ENCODE results near the gene MICAL3.

DNA sequence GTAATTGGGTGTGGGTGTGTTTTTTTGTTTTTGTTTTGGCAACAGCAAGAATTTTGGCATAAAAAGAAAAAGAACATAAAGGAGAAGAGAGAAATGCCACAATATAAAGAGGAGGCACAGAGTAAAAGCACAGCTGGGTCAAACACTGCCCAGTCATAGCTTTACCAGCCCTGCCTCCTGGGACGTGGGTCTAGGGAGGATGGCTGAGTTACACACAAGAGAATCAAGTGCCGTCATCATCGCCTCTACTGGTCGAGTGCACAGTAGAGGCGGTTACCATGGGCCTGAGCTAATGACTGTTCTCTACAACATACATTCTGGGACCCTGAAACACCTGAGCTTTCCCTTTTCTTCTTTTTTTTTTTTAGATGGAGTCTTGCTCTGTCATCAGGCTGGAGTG lies 162.5 kb downstream of the MICAL3 start:
- TF ChIP-seq, protein P1, sequence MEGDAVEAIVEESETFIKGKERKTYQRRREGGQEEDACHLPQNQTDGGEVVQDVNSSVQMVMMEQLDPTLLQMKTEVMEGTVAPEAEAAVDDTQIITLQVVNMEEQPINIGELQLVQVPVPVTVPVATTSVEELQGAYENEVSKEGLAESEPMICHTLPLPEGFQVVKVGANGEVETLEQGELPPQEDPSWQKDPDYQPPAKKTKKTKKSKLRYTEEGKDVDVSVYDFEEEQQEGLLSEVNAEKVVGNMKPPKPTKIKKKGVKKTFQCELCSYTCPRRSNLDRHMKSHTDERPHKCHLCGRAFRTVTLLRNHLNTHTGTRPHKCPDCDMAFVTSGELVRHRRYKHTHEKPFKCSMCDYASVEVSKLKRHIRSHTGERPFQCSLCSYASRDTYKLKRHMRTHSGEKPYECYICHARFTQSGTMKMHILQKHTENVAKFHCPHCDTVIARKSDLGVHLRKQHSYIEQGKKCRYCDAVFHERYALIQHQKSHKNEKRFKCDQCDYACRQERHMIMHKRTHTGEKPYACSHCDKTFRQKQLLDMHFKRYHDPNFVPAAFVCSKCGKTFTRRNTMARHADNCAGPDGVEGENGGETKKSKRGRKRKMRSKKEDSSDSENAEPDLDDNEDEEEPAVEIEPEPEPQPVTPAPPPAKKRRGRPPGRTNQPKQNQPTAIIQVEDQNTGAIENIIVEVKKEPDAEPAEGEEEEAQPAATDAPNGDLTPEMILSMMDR (IDR thresholded peaks at IDR 0.05) = no peak
- no peak for TF ChIP-seq EP300 (IDR thresholded peaks at IDR 0.05)
